Erythroblast (primary cell): Measurements from ENCODE around the gene HECW1.

Source experiments
- GATA1 ChIP-seq: IDR thresholded peaks from 2 replicates; pipeline ENCODE4 v1.6.1; 2011; ENCODE audit warnings: low read depth, mild to moderate bottlenecking, control low read depth, low read length, moderate library complexity
- POLR2A ChIP-seq: IDR thresholded peaks from 2 replicates; pipeline ENCODE4 v1.6.1; 2011; ENCODE audit warnings: mild to moderate bottlenecking, low read length

GRCh38 chr7:43531700-43532099 is 419.3 kb downstream of the HECW1 start:
- TF ChIP-seq POLR2A (no peak), GATA1 (no peak)
